Loucy (cell line): ENCODE measurements around the gene NKTR.

Source experiments
- H2AFZ ChIP-seq: fragments of 200-600 bp; sonication (generic); 2 replicates; pipeline ENCODE4 v1.6.0; 2016; ENCODE audit warnings: antibody characterized with exemption, mild to moderate bottlenecking, low read length, moderate library complexity
- H3F3A ChIP-seq: fragments of 200-600 bp; 2 replicates; pipeline ENCODE4 v1.6.0; 2016; ENCODE audit warnings: antibody characterized with exemption, low read depth, mild to moderate bottlenecking
- H3K27me3 ChIP-seq: fragments of 200-600 bp; sonication (generic); 2 replicates; pipeline ENCODE4 v1.6.1; 2014; ENCODE audit warnings: low read length, mild to moderate bottlenecking; ENCODE audit not compliant: insufficient read depth, poor library complexity, severe bottlenecking
- H3K36me3 ChIP-seq: fragments of 200-600 bp; sonication (generic); 2 replicates; pipeline ENCODE4 v1.6.1; 2016; ENCODE audit warnings: low read length; ENCODE audit not compliant: insufficient read depth
- H3K4me1 ChIP-seq: fragments of 200-600 bp; sonication (generic); 2 replicates; pipeline ENCODE4 v1.5.1; 2014; ENCODE audit warnings: low read length, mild to moderate bottlenecking; ENCODE audit not compliant: insufficient read depth, poor library complexity, severe bottlenecking
- H3K4me2 ChIP-seq: fragments of 200-600 bp; sonication (generic); 2 replicates; pipeline ENCODE4 v1.6.0; 2014; ENCODE audit warnings: antibody characterized with exemption, low read length, low read depth, mild to moderate bottlenecking; ENCODE audit not compliant: poor library complexity, severe bottlenecking
- H3K4me3 ChIP-seq: fragments of 200-600 bp; sonication (generic); 2 replicates; pipeline ENCODE4 v1.5.1; 2014; ENCODE audit warnings: low read length, mild to moderate bottlenecking, mixed read lengths; ENCODE audit not compliant: poor library complexity, severe bottlenecking
- H3K79me2 ChIP-seq: fragments of 200-600 bp; sonication (generic); 2 replicates; pipeline ENCODE4 v1.6.1; 2014; ENCODE audit warnings: low read length; ENCODE audit not compliant: insufficient read depth
- H3K9ac ChIP-seq: fragments of 200-600 bp; sonication (generic); 2 replicates; pipeline ENCODE4 v1.6.0; 2014; ENCODE audit warnings: mild to moderate bottlenecking, low read depth, low read length, moderate library complexity; ENCODE audit not compliant: poor library complexity, severe bottlenecking
- H3K9me2 ChIP-seq: fragments of 200-600 bp; sonication (generic); replicated peaks from 2 replicates; pipeline ENCODE4 v1.6.1; 2016; ENCODE audit warnings: low read depth, low read length, mixed read lengths
- H3K9me3 ChIP-seq: fragments of 200-600 bp; sonication (generic); 2 replicates; pipeline ENCODE4 v1.6.1; 2014; ENCODE audit warnings: mild to moderate bottlenecking, antibody characterized with exemption, low read length, low read depth; ENCODE audit not compliant: insufficient read depth
- H4K20me1 ChIP-seq: fragments of 200-600 bp; sonication (generic); 2 replicates; pipeline ENCODE4 v1.6.0; 2014; ENCODE audit warnings: antibody characterized with exemption, low read length, mild to moderate bottlenecking; ENCODE audit not compliant: insufficient read depth, poor library complexity, severe bottlenecking
- CTCF ChIP-seq: fragments of 200-600 bp; sonication (generic); conservative IDR thresholded peaks from 2 replicates; pipeline ENCODE4 v1.5.1; 2014; ENCODE audit warnings: mild to moderate bottlenecking, antibody characterized with exemption, low read length
- EZH2phosphoT487 ChIP-seq: fragments of 200-600 bp; IDR thresholded peaks from 2 replicates; pipeline ENCODE4 v1.6.1; 2018; ENCODE audit warnings: antibody characterized with exemption, mild to moderate bottlenecking, moderate library complexity, borderline replicate concordance

Gene NKTR

GRCh38 chr3:42588625-42589024 is 11.9 kb upstream of the NKTR start:
- Histone ChIP-seq H3F3A (no peaks in the 10 kb centered on the region), H4K20me1 (peaks cover 14% of the 10 kb centered on the region), H3K79me2 (peaks cover 28% of the 10 kb centered on the region), H3K4me1 (peaks cover 27% of the 10 kb centered on the region), H3K9me2 (no peaks in the 10 kb centered on the region), H2AFZ (no peak overlapping the region), H3K9me3 (no peaks in the 10 kb centered on the region), H3K9ac (no peak overlapping the region), H3K27me3 (no peaks in the 10 kb centered on the region), H3K4me3 (no peak overlapping the region), H3K4me2 (no peak overlapping the region), H3K36me3 (no peaks in the 10 kb centered on the region)
- TF ChIP-seq CTCF (no peak), EZH2phosphoT487 (no peak)

GRCh38 chr3:42589382-42590109 is 10.9 kb upstream of the NKTR start:
- Histone ChIP-seq H3K4me3 (peak overlapping the region; percentile 90), H3K9ac (peak overlapping the region; percentile 58), H2AFZ (peak overlapping the region; percentile 82; the same call in 1 of the 2 replicates)

DNA sequence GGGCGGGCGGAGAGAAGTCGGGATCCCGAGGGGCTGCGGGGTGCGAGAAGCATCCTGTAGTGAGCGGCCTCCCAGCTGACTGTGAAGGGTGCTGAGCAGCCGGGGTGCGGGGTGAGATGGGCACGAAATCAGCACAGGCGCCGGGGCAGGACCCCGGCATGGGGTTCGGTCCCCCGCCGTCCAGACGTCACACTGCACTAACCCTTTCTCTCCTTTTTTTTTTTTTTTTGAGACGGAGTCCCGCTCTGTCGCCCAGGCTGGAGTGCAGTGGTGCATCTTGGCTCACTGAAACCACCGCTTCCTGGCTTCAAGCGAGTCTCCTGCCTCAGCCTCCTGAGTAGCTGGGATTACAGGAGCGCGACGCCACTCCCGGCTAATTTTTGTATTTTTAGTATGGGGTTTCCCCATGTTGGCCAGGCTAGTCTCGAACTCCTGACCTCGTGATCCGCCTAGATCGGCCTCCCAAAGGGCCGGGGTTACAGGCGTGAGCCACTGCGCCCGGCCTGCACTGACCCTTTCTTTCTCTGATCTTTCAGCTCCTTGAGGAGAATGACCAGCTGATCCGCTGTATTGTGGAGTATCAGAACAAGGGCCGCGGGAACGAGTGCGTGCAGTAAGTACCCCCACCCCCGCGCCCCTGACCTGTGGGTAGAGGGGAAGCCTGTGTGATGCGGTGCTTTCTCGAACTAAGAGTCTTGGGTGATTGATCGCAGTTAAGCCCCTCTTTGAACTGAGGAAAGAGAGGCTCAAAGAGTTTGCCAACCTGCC is 9.3 kb upstream of the NKTR start:
- Histone ChIP-seq H3K36me3 (peaks cover 17% of the 10 kb centered on the region; the same call in 1 of the 2 replicates), H3K9me2 (no peaks in the 10 kb centered on the region), H3K9me3 (no peaks in the 10 kb centered on the region), H4K20me1 (peaks cover 24% of the 10 kb centered on the region), H3K79me2 (peaks cover 50% of the 10 kb centered on the region), H3K4me3 (peak overlapping the region; percentile 90), H2AFZ (no peak overlapping the region), H3K9ac (peak overlapping the region; percentile 85), H3F3A (peaks cover 5% of the 10 kb centered on the region; the same call in 1 of the 2 replicates), H3K27me3 (no peaks in the 10 kb centered on the region), H3K4me2 (peak overlapping the region; percentile 98), H3K4me1 (peaks cover 47% of the 10 kb centered on the region)
- TF ChIP-seq EZH2phosphoT487, result no peak
- TF ChIP-seq CTCF, result no peak

More at GRCh38 chr3:42589382-42590109, 10.9 kb upstream of the NKTR start:
- H3F3A ChIP-seq, result peaks cover 5% of the 10 kb centered on the region; the same call in 1 of the 2 replicates
- peaks cover 7% of the 10 kb centered on the region; the same call in 1 of the 2 replicates for H3K36me3 ChIP-seq
- H3K9me3 ChIP-seq, result no peaks in the 10 kb centered on the region
- peaks cover 37% of the 10 kb centered on the region for H3K79me2 ChIP-seq
- peak overlapping the region; percentile 62 for H3K4me2 ChIP-seq
- no peaks in the 10 kb centered on the region for H3K27me3 ChIP-seq
- peaks cover 21% of the 10 kb centered on the region for H4K20me1 ChIP-seq
- H3K9me2 ChIP-seq, result no peaks in the 10 kb centered on the region
- TF ChIP-seq CTCF, result no peak
- TF ChIP-seq EZH2phosphoT487, result no peak
- H3K4me1 ChIP-seq, result peaks cover 36% of the 10 kb centered on the region
